GM12878 (cell line): Measurements from ENCODE around the gene KAZN. TPM values are rescaled to one million over a fixed set of nuclear protein-coding genes. Genes with fewer than 3 reads are reported as not detected.

Experiments
- CUX1 ChIP-seq: IDR thresholded peaks from 2 replicates; pipeline ENCODE4 v1.6.1; 2012; ENCODE audit warnings: improper control_type of control experiment, low read depth, low read length; ENCODE audit not compliant: insufficient replicate concordance
- E4F1 ChIP-seq: fragments of 450-650 bp; IDR thresholded peaks from 2 replicates; pipeline ENCODE4 v1.6.1; 2018; ENCODE audit warnings: borderline replicate concordance, mild to moderate bottlenecking; ENCODE audit not compliant: partially characterized antibody
- IKZF2 ChIP-seq, 2 experiments: fragments of 450-650 bp; IDR thresholded peaks; 2 replicates each; pipeline ENCODE4 v1.6.1; 2017; ENCODE audit warnings: mild to moderate bottlenecking in 2 of 2, moderate library complexity in 2 of 2
- SRF ChIP-seq, 2 experiments: IDR thresholded peaks; 2 replicates each; pipeline ENCODE4 v1.6.1; 2011; ENCODE audit warnings: low read depth in 2 of 2, low read length in 2 of 2, mild to moderate bottlenecking in 1 of 2, moderate library complexity in 1 of 2
- SUPT20H ChIP-seq: IDR thresholded peaks from 2 replicates; pipeline ENCODE4 v1.6.1; 2011; ENCODE audit warnings: low read depth, mild to moderate bottlenecking, low read length, moderate library complexity, borderline replicate concordance; ENCODE audit not compliant: control insufficient read depth
- ZNF24 ChIP-seq: fragments of 450-650 bp; IDR thresholded peaks from 2 replicates; pipeline ENCODE4 v1.6.1; 2017; ENCODE audit warnings: antibody characterized with exemption, mild to moderate bottlenecking
- polyA plus RNA-seq, 11 experiments: library from polyadenylated mRNA; depleted of rRNA in 4 of 11; unstranded in 6 of 11; stranded (reverse) in 5 of 11; fragments of >200 nt; fragmentation: Nextera tagmentation in 4 of 11; fragmentation: Illumina TruSeq in 1 of 11; extraction: Ambion mirVana in 4 of 11; extraction: Trizol in 1 of 11; gene quantifications; 1 replicate in 1 of 11; 2 replicates in 10 of 11; pipeline versions ENCODE4 v1.2.1 to v1.2.3, GENCODE V29; 2011 to 2016; ENCODE audit warnings: inconsistent platforms in 2 of 11, missing spikeins in 2 of 11, low read depth in 1 of 11
- total RNA-seq, 4 experiments: library from RNA; depleted of rRNA in 3 of 4; stranded (reverse); fragments of >200 nt in 3 of 4; fragmentation: Illumina TruSeq in 1 of 4; extraction: Trizol in 1 of 4; gene quantifications; 2 replicates each; pipeline versions ENCODE4 v1.2.1 to v1.2.3, GENCODE V29; 2013 to 2021

Gene KAZN
- total and polyA plus RNA-seq, 10 of the 15 experiments (the other 5 are each of a cell fraction or from before 2014, with no cell fraction given), result 0.72 to 4.0 (median 1.2) TPM

DNA sequence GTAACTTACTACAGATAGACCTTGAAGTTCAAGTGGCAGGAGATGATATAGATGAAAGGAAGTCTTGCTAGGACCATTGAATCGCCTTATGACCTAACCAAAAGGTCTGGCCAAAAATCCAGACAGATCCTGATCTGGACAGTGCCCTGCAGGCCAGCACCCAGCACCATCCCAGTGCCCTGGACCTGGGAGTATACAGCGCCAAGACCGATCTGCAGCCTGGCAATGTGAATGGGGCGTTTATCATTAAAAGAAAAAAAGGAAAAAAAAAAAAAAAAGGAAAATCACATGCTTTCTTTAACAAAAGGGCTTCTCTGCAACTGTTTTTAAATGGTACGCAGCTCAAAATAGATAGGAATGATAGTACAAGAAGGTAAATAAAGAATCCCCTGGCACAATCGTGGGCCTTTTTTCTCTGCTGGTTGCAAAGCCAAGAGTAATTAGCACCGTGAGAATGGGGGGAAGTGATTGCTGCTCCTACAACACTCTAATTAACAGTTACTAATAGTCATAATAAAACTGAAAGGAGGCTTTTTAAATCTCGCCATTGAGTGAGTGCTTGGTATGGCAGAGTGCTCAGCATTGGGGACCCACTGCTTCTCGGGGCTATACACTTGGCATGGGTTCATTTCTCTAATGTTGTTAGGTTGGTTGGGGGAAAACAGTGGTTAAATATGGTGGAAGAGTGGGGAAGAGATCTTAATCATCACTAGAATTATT lies 146.7 kb downstream of the KAZN start (continued):
- TF ChIP-seq CUX1, result no peak
- no peak for TF ChIP-seq SRF (IDR thresholded peaks at IDR 0.05; ENCODE audit: low read depth in 2 of 2, low read length in 2 of 2)
- TF ChIP-seq IKZF2 (IDR thresholded peaks at IDR 0.05), result peak; percentile 38 to 65; a peak in 3 of 4 replicates
- no peak for TF ChIP-seq E4F1
- no peak for TF ChIP-seq SUPT20H
- peak; percentile 61; the same call in 1 of the 2 replicates for TF ChIP-seq ZNF24
- TF ChIP-seq, all 136 proteins: peak for 21
